C4-2B (cell line): ENCODE measurements around the gene TNC.

ENCODE experiments used
- ZFX ChIP-seq: fragments of 450-650 bp; IDR thresholded peaks from 2 replicates; pipeline ENCODE4 v1.6.1; 2017
- TF ChIP-seq, protein P1 (sequence below): fragments of 450-650 bp; conservative IDR thresholded peaks from 2 replicates; pipeline ENCODE4 v1.5.1; 2017; ENCODE audit warnings: mild to moderate bottlenecking

DNA sequence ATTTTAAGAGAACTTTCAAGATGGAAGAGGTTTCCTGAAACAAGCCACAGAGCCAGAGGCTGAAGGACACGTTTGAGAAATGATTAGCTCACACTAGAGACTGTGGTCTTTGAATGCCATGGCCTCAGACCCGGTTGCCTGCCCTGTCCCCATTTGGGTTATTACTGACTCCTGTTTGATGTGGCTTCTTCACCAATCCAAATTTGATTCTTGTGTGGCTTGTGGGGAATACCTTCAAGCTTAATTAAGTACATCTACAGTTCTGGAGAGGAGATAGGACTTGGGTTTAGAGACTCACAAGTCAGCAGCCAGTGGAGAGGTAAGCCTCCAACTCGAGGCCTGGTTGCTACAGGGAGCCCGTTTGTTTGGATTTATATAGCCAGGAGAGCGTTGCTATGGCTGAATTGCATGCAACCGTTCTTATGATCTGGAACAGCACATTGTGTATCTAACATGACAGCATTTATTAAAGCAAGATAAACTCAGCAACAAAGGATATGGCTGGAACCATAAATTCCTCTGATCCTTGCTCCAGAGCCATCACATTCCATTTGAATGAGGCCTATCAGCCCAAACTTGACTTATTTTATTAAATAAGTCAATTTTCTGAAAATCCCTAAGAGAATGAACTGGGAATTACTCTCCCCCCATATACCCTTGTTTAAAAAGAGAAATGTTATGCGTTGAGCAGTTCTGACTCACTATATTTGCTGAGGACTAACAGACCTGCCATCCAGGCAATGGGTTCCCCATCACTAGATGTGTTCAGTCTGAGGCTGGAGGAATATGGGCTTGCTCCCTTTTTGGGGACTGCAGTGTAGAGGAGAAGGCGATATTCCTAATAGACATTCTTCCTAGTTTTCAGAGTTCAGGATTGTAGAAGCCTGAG lies 99.2 kb downstream of the TNC start:
- TF ChIP-seq, protein P1, sequence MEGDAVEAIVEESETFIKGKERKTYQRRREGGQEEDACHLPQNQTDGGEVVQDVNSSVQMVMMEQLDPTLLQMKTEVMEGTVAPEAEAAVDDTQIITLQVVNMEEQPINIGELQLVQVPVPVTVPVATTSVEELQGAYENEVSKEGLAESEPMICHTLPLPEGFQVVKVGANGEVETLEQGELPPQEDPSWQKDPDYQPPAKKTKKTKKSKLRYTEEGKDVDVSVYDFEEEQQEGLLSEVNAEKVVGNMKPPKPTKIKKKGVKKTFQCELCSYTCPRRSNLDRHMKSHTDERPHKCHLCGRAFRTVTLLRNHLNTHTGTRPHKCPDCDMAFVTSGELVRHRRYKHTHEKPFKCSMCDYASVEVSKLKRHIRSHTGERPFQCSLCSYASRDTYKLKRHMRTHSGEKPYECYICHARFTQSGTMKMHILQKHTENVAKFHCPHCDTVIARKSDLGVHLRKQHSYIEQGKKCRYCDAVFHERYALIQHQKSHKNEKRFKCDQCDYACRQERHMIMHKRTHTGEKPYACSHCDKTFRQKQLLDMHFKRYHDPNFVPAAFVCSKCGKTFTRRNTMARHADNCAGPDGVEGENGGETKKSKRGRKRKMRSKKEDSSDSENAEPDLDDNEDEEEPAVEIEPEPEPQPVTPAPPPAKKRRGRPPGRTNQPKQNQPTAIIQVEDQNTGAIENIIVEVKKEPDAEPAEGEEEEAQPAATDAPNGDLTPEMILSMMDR, result no peak
- no peak for TF ChIP-seq ZFX
